HG03060 (cell line): Measurements from ENCODE around the gene RAB3A.

Experiments
- ATAC-seq: cut with Tn5 transposase; IDR thresholded peaks from one replicate; pipeline ENCODE4 v1.9.1; 2021; ENCODE audit warnings: low read depth, moderate number of reproducible peaks; ENCODE audit not compliant: unreplicated experiment

RAB3A gene

GRCh38 chr19:18155095-18156087 is 48.5 kb downstream of the RAB3A start:
- ATAC-seq, result no peak

- ATAC-seq, result no peak
These were observed 50.2 kb downstream of the RAB3A start for GRCh38 chr19:18153556-18154134.

GRCh38 chr19:18152817-18153555 is 50.9 kb downstream of the RAB3A start, which contains the start of gene PIK3R2:
PIK3R2 (plus strand) TSS chr19:18153163; CDS start chr19:18155880, 2,717 bp downstream.
- ATAC-seq, result peak; percentile 49

GRCh38 chr19:18152442-18152816 is 51.4 kb downstream of the RAB3A start:
- ATAC-seq, result peak; percentile 75

GRCh38 chr19:18150776-18151624 is 52.8 kb downstream of the RAB3A start:
- ATAC-seq, result no peak

- ATAC-seq, result no peak
These were observed 54.3 kb downstream of the RAB3A start for GRCh38 chr19:18149596-18149975.

GRCh38 chr19:18147396-18147795 is 56.4 kb downstream of the RAB3A start:
- no peak for ATAC-seq
